Erythroblast (primary cell): ENCODE results near the gene NAP1L1.

Experiments
- GATA1 ChIP-seq: IDR thresholded peaks from 2 replicates; pipeline ENCODE4 v1.6.1; 2011; ENCODE audit warnings: low read depth, mild to moderate bottlenecking, control low read depth, low read length, moderate library complexity
- POLR2A ChIP-seq: IDR thresholded peaks from 2 replicates; pipeline ENCODE4 v1.6.1; 2011; ENCODE audit warnings: mild to moderate bottlenecking, low read length

- TF ChIP-seq POLR2A (no peak), GATA1 (no peak)
Measured at GRCh38 chr12:75997658-75998057, 86.8 kb downstream of the NAP1L1 start.
